Embryonic facial prominence (tissue), 1 donor: ENCODE measurements around the gene CD3G.
"Not testable (repeated sequence)": the region's sequence is repeated elsewhere in the genome, so short reads cannot be mapped to it uniquely, and the experiment has no call there.

Experiments
- DNase-seq: peaks from one replicate; pipeline ENCODE4 v3.0.0-alpha.2; 2016; ENCODE audit errors: extremely low spot score

The CD3G gene

DNA sequence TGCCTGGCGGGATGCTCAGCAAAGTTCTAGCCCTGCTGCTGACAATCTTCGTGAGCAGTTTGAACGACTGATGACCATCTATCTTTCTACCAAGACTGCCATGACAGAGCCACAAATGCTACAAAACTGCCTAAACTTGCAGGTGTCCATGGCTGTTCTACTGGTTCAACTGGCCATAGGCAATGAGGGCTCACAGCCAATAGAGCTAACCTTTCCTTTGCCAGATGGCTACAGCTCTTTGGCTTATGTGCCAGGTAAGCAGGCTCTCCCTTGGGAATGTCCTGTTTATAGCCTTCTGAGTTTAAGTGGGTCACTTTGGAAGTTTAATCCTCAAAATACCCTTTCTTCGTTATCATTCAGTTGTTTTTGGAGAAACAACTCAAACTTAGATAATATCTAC is 35.4 kb downstream of the CD3G start:
- DNase-seq, result no peak

DNA sequence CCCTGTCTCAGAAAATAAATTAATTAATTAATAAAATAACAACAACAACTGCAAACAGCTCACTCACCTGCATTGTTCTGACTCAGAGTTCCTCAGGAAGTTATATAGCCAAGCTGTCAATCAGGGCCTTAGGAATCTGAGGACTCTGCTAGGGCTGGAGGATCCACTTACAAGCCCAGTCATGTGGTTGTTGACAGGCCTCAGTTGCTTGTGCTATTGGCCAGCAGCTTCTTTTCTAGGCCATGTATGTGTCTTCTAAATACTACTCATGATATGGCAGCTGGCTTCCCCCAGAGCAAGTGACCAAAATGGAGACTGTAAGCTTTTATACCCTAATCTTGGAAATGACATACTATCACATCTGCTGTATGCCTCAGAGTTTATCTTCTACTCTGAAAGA is 36.4 kb downstream of the CD3G start:
- DNase-seq, result no peak

DNA sequence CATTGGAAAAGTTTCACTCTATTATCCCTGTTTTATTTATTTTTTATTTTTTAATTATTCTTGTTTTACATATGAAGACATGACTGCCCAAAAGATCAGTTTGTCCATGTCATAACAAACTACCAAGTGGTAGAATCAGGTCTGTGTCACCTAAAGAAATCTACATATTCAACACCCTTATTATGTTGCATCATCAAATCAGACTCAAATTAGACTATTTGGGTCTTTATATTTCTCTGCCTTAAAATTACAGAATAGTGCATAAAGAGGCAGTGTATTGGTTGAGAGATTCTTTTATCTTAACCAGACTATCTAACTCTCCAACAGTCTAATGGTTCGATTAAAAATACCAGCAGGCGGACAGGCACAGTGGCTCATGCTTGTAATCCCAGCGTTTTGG is 38.8 kb downstream of the CD3G start:
- DNase-seq, result no peak

DNA sequence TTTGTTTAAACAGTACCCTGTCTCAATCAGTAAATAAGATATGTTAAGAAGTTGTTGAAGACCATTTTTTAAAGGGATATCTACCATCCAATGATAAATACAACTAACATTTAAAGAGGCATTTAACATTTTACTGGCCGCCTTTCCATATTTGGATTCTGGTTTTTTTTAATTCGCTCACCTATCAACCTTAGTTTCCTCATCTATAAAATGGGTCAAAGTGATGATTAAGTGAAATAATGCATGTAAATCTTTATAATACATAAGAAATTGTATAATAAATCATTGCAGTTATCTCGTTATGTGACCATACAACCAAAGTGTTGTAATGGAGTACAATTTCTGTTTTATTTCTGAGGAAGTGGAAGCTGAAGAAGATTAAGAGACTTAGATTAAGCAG is 39.5 kb downstream of the CD3G start:
- no peak for DNase-seq

DNA sequence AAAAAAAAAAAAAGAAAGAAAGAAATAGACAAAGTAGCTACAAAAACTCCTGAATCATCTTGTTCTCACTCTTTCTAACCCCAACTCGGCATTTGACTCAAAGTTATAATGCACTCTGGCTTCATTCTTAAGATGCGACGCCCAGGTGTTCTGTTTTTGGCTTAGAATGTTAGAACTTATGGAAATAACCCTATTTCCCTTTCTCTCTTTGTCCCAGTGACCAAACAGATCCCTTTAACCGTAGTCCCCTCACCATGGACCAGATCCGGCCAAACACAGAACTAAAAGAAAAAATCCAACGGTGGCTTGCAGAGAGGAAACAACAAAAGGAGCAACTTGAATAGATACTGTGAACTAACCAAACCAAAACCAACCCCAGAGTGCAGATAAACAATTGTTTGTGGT is 52.0 kb downstream of the CD3G start:
- no peak for DNase-seq

DNA sequence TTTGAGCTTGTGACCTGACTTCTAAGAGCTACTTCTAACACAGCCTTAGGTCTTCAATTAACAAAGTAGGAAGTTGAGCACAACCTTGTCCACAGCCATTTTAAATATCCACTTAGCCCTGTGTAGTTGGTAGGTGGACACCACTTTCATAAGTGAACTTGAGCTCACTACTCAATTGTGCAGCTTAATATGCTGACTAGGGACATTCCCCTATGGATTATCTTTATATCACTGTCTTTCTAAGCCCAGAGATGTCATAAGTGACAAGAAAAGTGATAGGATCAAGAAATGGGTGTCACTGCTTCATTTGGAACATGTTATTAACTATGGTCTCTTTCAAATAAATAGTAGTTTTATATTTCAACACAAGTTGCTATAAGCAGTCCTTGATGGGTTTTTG is 53.3 kb downstream of the CD3G start:
- DNase-seq, result no peak

DNA sequence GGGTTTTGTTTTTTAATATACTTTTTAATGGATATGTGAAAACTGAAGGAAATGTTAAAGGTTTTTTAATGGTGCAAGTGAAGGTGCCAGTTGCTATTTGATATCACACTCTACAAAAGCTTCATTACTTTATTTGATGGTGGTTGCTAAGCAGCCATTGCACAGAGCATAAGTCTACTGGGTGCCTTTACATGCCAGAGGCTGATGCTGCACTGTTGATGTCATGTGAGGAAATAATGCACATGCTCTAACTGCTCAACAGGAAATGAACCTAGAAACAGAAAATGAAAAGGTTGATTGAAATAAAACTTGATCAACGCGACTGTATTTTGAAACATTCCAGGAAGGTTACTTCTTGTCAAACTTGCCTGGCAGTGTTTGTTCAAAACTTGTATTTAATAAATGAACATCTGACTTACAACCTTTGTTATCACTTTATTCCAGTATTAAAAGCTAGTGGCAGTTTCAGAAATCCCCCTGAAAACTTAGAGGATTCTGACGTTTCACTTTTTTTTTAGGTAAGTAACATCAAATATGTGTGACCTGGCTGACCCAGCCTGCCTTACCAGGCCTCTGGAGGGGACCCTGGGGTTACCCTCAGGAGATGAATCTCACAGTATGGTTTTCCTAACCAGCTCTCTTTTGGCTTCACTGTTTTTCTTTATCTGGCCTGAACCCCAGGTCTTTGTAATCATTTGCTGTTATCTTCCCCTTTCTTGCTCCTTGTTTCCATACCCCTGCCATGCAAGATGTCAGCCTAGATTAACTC is 54.8 kb downstream of the CD3G start:
- no peak for DNase-seq

DNA sequence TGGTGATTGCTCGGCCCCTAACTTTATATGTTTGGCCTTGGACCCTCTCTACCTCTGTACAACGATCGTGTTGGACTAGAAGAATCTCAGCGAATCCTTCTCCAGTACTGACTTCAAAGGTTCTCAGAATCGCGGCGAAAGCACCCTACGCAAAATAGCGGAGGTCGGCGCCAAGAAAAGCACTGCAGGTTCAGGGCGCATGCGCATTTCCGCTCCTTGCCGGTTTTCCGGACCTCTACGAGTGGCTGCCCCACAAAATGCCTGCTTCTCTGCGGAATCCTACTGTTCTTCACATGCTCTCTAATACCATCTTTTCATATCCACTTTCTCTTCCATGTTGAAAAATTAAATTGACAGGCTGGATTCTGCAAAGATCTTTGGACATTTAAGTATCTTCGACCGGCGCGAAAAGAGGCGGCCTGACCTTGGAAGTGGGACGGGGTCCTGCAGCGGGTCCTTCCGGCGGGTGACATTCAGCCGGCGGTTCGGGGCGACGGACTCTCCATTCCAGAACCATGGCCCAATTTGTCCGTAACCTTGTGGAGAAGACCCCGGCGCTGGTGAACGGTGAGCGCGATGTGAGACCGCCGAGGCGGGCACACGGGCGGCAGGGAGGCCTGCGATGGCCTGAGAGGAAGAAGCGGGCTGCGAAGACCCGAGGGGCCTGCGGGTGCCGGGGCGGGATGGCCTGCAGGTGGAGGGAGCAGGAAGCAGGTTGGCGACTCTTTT is 57.2 kb downstream of the CD3G start, which contains the start of gene ATP5MG:
Gene ATP5MG, plus strand, starts transcription at position 456 of the 729 bp plus-strand sequence. Its CDS starts 60 bp downstream, at position 516.
- DNase-seq, result peak; percentile 86

DNA sequence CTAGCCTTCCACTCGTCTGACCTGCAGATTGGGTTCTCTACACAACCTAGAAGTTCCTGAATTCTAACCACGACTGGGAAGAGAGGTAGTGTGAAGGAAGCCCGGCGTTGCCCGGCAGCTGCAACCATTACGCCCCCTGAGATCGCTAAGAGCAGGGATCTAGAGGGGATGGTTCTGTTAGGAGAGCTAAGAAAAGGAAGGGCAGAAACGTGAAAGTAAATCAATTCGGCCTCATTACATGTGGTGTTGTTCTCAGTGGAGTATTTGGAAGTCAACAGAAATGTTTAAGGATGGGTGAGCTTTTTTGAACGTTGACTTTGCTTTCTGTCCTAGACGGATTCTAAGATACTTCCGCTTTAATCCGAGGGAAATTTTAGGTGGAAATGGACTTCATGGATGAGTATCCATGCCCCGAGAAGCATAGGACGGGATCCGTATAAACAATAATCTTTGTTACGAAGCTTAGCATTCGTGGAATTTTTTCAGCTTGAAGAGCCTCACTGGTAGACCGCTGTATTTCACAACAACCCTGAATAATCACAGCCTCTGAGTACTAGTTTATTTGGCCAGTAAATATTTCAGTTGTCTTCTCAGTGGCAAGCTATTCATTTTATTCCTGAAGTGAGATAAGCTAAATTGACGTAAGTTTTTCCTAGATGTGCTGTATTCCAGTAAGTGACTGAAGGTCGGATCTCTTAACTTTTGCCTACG is 57.9 kb downstream of the CD3G start:
- DNase-seq, result no peak

DNA sequence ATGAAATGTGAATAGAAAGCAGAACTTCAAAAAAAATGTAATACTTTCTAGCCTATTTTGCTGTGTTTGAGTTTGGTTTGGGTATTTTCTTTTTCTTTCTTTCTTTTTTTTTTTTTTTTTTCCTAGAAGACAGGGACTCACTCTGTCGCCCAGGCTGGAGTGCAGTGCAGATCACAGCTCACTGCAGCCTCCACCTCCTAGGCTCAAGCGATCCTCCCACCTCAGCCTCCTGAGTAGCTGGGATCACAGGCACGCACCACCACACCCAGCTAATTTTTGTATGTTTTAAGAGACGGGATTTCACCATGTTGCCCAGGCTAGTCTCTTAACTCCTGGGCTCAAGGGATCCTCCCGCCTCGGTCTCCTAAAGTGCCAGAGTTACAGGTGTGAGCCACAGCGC is 58.5 kb downstream of the CD3G start:
- DNase-seq, result not testable (repeated sequence)
